Measurements from ENCODE around the gene CTR9. TPM values are rescaled to one million over a fixed set of nuclear protein-coding genes. Genes with fewer than 3 reads are reported as not detected.

CTR9 gene
- total and polyA plus RNA-seq, 2 of the 13 experiments (the other 11 are each of a cell fraction or from before 2014, with no cell fraction given) = 6.6 to 22.1 TPM

GRCh38 chr11:10777393-10777793, 26.3 kb downstream of the CTR9 start (continued):
- TF ChIP-seq SAFB2 (CRISPR knock-in tag; IDR thresholded peaks at IDR 0.05; ENCODE audit: borderline replicate concordance, low read depth) (no peak), ZNF564 (CRISPR knock-in tag; IDR thresholded peaks at IDR 0.05) (no peak), ZNF367 (CRISPR knock-in tag; IDR thresholded peaks at IDR 0.05; ENCODE audit: borderline replicate concordance) (no peak), ZNF142 (CRISPR knock-in tag; IDR thresholded peaks at IDR 0.05) (no peak), RNF219 (CRISPR knock-in tag; IDR thresholded peaks at IDR 0.05) (no peak), KDM5A (IDR thresholded peaks at IDR 0.05; ENCODE audit: borderline replicate concordance, low read length) (no peak), MTF2 (CRISPR knock-in tag; IDR thresholded peaks at IDR 0.05; ENCODE audit: borderline replicate concordance) (no peak), HIVEP1 (CRISPR knock-in tag; IDR thresholded peaks at IDR 0.05) (no peak), NR2F6 (IDR thresholded peaks at IDR 0.05) (peak; percentile 64), NR2F6 (CRISPR knock-in tag; IDR thresholded peaks at IDR 0.05) (peak; percentile 63; the same call in 1 of the 2 replicates), SNRNP70 (IDR thresholded peaks at IDR 0.05; ENCODE audit: low read depth, low read length) (no peak), THRA (CRISPR knock-in tag; IDR thresholded peaks at IDR 0.05; ENCODE audit: borderline replicate concordance) (0 out of 2 replicates have a peak, but pooled peaks have one; percentile 18), PCBP2 (optimal IDR thresholded peaks at IDR 0.05; ENCODE audit: low read depth, low read length, poor library complexity, severe bottlenecking) (no peak), MLLT10 (CRISPR knock-in tag; IDR thresholded peaks at IDR 0.05) (no peak), ZNF24 (IDR thresholded peaks at IDR 0.05) (no peak), SMC3 (IDR thresholded peaks at IDR 0.05; ENCODE audit: low read length) (no peak), NCOR1 (IDR thresholded peaks at IDR 0.05; ENCODE audit: borderline replicate concordance, low read length) (no peak; the same call in 1 of the 2 replicates), ZNF816 (CRISPR knock-in tag; IDR thresholded peaks at IDR 0.05; ENCODE audit: borderline replicate concordance) (no peak), ZNF501 (CRISPR knock-in tag; IDR thresholded peaks at IDR 0.05) (no peak), ZNF484 (CRISPR knock-in tag; IDR thresholded peaks at IDR 0.05; ENCODE audit: borderline replicate concordance, low read depth) (no peak), TBL1XR1 (IDR thresholded peaks at IDR 0.05; ENCODE audit: borderline replicate concordance, low read length, partially characterized antibody) (peak; percentile 52), PTBP1 (IDR thresholded peaks at IDR 0.05; ENCODE audit: low read depth, low read length, poor library complexity, severe bottlenecking) (no peak)

All from HepG2 (cell line).